Measurements from ENCODE around the gene PRH2.

GRCh38 chr12:10904686-10905085, 24.4 kb upstream of the PRH2 start:
- TF ChIP-seq, protein P1, sequence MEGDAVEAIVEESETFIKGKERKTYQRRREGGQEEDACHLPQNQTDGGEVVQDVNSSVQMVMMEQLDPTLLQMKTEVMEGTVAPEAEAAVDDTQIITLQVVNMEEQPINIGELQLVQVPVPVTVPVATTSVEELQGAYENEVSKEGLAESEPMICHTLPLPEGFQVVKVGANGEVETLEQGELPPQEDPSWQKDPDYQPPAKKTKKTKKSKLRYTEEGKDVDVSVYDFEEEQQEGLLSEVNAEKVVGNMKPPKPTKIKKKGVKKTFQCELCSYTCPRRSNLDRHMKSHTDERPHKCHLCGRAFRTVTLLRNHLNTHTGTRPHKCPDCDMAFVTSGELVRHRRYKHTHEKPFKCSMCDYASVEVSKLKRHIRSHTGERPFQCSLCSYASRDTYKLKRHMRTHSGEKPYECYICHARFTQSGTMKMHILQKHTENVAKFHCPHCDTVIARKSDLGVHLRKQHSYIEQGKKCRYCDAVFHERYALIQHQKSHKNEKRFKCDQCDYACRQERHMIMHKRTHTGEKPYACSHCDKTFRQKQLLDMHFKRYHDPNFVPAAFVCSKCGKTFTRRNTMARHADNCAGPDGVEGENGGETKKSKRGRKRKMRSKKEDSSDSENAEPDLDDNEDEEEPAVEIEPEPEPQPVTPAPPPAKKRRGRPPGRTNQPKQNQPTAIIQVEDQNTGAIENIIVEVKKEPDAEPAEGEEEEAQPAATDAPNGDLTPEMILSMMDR (conservative IDR thresholded peaks at IDR 0.05): no peak
- TF ChIP-seq EZH2 (IDR thresholded peaks at IDR 0.05; ENCODE audit: low read depth): no peak
